ENCODE measurements around the gene DKK1. TPM values are rescaled to one million over a fixed set of nuclear protein-coding genes. Genes with fewer than 3 reads are reported as not detected.
"Not testable (repeated sequence)": the region's sequence is repeated elsewhere in the genome, so short reads cannot be mapped to it uniquely, and the experiment has no call there.

DKK1 gene
- total RNA-seq, 1 donor from 2014 or later = 6.8 TPM

DNA sequence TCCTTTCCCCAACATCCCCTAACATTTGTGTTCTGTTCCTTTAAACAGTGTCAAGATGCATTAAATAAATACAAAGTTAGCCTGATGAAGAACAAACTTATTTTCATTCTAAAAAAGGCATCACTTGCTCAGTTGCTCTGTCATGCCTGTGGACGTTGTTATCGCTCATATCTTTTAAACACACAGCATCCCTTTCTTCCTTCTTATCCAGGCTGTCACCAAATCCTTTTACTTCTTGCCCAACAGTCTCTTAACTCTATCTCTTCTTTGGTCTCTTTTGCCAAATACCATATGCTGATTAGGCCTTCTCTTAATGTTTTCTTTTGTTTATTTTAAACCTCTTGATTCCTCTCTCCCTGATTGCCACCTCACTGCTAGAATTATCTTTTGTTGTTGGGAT is 43.9 kb downstream of the DKK1 start:
- no peaks in the 10 kb centered on the region for H3K27me3 Mint-ChIP-seq (ENCODE audit: unreplicated experiment)
- H3K4me1 Mint-ChIP-seq (ENCODE audit: unreplicated experiment) = no peaks in the 10 kb centered on the region
- DNase-seq (ENCODE audit: low spot score) = no peak
- no peaks in the 10 kb centered on the region for H3K9me3 Mint-ChIP-seq (ENCODE audit: unreplicated experiment)
- no peak overlapping the region for H3K4me3 Mint-ChIP-seq (ENCODE audit: unreplicated experiment)
- no peaks in the 10 kb centered on the region for H3K36me3 Mint-ChIP-seq (ENCODE audit: low read depth, unreplicated experiment)
- TF ChIP-seq, protein P1, sequence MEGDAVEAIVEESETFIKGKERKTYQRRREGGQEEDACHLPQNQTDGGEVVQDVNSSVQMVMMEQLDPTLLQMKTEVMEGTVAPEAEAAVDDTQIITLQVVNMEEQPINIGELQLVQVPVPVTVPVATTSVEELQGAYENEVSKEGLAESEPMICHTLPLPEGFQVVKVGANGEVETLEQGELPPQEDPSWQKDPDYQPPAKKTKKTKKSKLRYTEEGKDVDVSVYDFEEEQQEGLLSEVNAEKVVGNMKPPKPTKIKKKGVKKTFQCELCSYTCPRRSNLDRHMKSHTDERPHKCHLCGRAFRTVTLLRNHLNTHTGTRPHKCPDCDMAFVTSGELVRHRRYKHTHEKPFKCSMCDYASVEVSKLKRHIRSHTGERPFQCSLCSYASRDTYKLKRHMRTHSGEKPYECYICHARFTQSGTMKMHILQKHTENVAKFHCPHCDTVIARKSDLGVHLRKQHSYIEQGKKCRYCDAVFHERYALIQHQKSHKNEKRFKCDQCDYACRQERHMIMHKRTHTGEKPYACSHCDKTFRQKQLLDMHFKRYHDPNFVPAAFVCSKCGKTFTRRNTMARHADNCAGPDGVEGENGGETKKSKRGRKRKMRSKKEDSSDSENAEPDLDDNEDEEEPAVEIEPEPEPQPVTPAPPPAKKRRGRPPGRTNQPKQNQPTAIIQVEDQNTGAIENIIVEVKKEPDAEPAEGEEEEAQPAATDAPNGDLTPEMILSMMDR (IDR thresholded peaks at IDR 0.05; ENCODE audit: unreplicated experiment) = no peak
- no peak overlapping the region for H3K27ac Mint-ChIP-seq (ENCODE audit: unreplicated experiment)

- no peaks in the 10 kb centered on the region for H3K36me3 Mint-ChIP-seq (ENCODE audit: low read depth, unreplicated experiment)
- H3K27me3 Mint-ChIP-seq (ENCODE audit: unreplicated experiment) = no peaks in the 10 kb centered on the region
- H3K4me1 Mint-ChIP-seq (ENCODE audit: unreplicated experiment) = no peaks in the 10 kb centered on the region
- no peak overlapping the region for H3K4me3 Mint-ChIP-seq (ENCODE audit: unreplicated experiment)
- H3K9me3 Mint-ChIP-seq (ENCODE audit: unreplicated experiment) = no peaks in the 10 kb centered on the region
- TF ChIP-seq, protein P1 (IDR thresholded peaks at IDR 0.05; ENCODE audit: unreplicated experiment) = no peak
- DNase-seq (ENCODE audit: low spot score) = no peak
- H3K27ac Mint-ChIP-seq (ENCODE audit: unreplicated experiment) = no peak overlapping the region
Measured at GRCh38 chr10:52359441-52359840, 45.4 kb downstream of the DKK1 start.

DNA sequence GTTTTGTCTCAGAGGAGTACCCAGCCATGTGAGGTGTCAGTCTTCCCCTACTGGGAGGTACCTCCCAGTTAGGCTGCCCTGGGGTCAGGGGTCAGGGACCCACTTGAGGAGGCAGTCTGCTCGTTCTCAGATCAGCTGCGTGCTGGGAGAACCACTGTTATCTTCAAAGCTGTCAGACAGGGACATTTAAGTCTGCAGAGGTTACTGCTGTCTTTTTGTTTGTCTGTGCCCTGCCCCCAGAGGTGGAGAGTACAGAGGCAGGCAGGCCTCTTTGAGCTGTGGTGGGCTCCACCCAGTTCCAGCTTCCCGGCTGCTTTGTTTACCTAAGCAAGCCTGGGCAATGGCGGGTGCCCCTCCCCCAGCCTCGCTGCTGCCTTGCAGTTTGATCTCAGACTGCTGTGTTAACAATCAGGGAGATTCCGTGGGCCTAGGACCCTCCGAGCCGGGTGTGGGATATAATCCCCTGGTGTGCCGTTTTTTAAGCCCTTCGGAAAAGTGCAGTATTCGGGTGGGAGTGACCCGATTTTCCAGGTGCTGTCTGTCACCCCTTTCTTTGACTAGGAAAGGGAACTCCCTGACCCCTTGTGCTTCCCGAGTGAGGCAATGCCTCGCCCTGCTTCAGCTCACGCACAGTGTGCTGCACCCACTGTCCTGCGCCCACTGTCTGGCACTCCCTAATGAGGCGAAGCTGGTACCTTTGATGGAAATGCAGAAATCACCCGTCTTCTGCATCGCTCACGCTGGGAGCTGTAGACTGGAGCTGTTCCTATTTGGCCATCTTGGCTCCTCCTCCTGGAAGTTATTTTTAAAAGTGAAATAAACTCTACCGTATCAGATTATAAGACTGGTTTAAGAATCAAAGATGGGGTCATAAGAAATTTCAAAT is 51.7 kb downstream of the DKK1 start:
- H3K27ac Mint-ChIP-seq (ENCODE audit: unreplicated experiment); H3K27me3 Mint-ChIP-seq (ENCODE audit: unreplicated experiment); H3K9me3 Mint-ChIP-seq (ENCODE audit: unreplicated experiment); DNase-seq (ENCODE audit: low spot score); H3K4me3 Mint-ChIP-seq (ENCODE audit: unreplicated experiment); H3K4me1 Mint-ChIP-seq (ENCODE audit: unreplicated experiment); H3K36me3 Mint-ChIP-seq (ENCODE audit: low read depth, unreplicated experiment): not testable (repeated sequence)

Data from endothelial cell (in vitro differentiated cells).